AG04449 (cell line): ENCODE measurements around the gene SEMA6B.

Experiments used
- CTCF ChIA-PET: fragments of 350-600 bp; formaldehyde crosslinking; extraction: SDS; loops from one replicate; lab custom pipeline; 2021; ENCODE audit warnings: antibody characterized with exemption; lab: Yijun Ruan, JAX
- POLR2A ChIA-PET: fragments of 400-600, 350-600 bp; formaldehyde crosslinking; extraction: SDS; loops from one replicate; lab custom pipeline; 2020; ENCODE audit warnings: antibody characterized with exemption, inconsistent platforms; lab: Yijun Ruan, JAX
- DNase-seq: peaks from one replicate; pipeline ENCODE4 v3.0.0-alpha.2; 2010; ENCODE audit warnings: low read depth, low spot score
- H3K4me3 ChIP-seq: 2 replicates; pipeline ENCODE4 v1.5.1; 2011; ENCODE audit warnings: low read depth, mild to moderate bottlenecking, control low read depth, low read length
- TF ChIP-seq, protein P1 (sequence below): IDR thresholded peaks from one replicate; pipeline ENCODE4 v1.5.1; 2011; ENCODE audit warnings: mild to moderate bottlenecking, moderate library complexity, low read length, control low read depth, inconsistent platforms; ENCODE audit not compliant: insufficient read depth; ENCODE audit errors: missing control alignments

The SEMA6B gene

DNA sequence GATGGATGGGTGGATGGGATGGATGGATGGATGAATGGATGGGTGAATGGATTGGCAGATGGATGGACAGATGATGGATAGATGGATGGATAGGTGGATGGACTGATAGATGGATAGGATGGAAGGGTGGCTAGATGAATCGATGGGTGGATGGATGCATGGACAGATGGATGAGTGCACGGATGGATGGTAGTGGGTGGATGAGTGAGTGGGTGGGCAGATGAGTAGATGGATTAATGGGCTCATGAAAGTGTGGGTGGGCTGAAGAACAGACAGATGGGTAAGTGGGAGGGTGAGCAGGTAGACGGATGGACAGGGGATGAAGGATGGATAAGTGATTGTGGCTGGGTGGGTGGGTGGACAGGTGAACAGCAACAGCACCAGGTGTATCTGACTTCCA is 5.7 kb downstream of the SEMA6B start:
- H3K4me3 ChIP-seq = no peak overlapping the region
- DNase-seq = no peak
- ChIA-PET POLR2A (no interaction called here), CTCF (no interaction called here)
- TF ChIP-seq, protein P1, sequence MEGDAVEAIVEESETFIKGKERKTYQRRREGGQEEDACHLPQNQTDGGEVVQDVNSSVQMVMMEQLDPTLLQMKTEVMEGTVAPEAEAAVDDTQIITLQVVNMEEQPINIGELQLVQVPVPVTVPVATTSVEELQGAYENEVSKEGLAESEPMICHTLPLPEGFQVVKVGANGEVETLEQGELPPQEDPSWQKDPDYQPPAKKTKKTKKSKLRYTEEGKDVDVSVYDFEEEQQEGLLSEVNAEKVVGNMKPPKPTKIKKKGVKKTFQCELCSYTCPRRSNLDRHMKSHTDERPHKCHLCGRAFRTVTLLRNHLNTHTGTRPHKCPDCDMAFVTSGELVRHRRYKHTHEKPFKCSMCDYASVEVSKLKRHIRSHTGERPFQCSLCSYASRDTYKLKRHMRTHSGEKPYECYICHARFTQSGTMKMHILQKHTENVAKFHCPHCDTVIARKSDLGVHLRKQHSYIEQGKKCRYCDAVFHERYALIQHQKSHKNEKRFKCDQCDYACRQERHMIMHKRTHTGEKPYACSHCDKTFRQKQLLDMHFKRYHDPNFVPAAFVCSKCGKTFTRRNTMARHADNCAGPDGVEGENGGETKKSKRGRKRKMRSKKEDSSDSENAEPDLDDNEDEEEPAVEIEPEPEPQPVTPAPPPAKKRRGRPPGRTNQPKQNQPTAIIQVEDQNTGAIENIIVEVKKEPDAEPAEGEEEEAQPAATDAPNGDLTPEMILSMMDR = no peak

DNA sequence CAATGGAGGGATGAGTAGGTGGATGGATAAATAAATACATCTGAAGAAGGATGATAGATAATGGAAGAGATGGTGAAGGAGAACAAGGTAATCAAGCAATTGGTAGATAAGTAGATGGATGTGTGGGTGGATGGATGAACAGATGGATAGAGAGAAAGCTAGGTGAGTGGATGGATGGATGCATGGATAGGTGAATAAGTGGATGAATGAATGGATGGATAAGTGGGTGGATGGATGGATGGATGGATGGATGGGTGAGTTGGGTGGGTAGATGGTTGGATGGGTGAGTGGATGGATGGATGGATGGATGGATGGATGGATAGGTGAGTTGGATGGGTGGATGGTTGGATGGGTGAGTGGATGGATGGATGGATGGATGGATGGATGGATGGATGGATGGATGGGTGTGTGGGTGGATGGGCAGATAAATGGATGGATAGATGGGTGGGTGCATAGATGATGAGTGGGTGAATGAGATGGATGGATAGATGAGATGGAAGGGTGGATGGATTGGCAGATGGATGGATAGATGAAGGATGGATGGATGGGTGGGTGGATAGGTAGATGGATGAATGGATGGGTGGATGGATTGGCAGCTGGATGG is 6.3 kb downstream of the SEMA6B start:
- no peak overlapping the region for H3K4me3 ChIP-seq
- no peak for DNase-seq
- TF ChIP-seq, protein P1 = no peak
- CTCF ChIA-PET = interaction anchor here (3.1 kb wide), 1 partner anchor 84 kb away, joined by 10 read pairs; no protein-coding TSS in a partner anchor
- POLR2A ChIA-PET = no interaction called here

DNA sequence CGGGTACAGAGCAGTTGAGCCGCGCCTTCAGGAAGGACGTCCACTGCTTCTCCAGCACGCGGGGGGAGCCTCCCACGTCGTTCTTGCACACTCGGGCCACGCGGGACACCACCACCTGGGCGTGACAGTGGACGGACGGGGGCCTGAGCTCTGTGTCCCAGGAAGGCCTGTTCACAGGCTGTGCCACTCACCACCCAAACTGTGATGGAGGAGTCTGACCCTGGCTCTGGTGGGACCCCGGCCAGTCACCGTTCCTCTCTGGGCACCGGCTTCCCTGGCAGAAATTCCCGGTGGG is 7.0 kb downstream of the SEMA6B start:
- TF ChIP-seq, protein P1 = no peak
- no peak overlapping the region for H3K4me3 ChIP-seq
- ChIA-PET CTCF (interaction anchor here (3.1 kb wide), 1 partner anchor 85 kb away, joined by 10 read pairs; no protein-coding TSS in a partner anchor), POLR2A (no interaction called here)
- no peak for DNase-seq

DNA sequence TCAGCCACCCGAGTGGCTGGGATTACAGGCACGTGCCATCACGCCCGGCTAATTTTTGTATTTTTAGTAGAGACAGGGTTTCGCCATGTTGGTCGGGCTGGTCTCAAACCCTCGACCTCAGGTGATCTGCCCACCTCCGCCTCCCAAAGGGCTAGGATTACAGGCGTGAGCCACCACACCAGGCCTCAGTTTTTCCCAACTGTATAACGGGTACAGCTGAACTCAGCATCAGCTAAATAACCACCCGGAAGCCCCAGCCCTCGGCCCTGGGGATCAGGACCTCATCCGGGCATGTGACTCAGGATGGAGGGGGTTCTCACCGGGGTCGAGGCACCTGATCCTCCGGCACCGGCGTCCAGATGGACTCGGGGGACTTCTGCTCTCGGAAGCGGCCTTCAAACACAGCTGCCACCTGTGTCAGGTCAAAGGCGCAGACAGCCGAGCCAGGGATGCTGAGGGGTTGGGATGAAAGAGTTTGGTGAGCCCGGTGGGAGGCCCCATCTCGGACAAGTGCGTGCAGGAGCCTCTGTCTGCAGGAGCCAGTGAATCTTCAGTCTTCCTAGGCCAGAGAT is 8.9 kb downstream of the SEMA6B start:
- CTCF ChIA-PET = interaction anchor here (3.1 kb wide), 1 partner anchor 87 kb away, joined by 10 read pairs; no protein-coding TSS in a partner anchor
- H3K4me3 ChIP-seq = no peak overlapping the region
- TF ChIP-seq, protein P1 = no peak
- DNase-seq = no peak
- POLR2A ChIA-PET = no interaction called here

DNA sequence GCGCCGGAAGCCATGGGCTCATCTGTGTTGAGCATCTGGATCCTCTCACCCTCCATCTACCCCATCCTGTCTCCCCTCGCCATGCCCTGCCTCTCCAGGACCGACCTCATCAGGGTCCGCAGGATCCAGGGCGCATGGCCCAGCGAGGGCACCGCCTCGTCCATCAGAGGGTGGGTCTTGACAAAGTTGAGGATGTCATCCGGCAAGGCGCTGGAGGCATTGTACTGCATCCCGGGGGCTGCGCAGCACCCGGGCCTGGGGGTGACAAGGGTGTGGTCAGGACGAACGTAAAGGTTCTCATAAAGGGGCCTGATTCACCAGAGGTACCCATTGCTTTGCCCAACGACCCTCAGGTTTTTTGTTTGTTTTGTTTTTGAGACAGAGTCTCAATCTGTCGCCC is 9.5 kb downstream of the SEMA6B start:
- no peak overlapping the region for H3K4me3 ChIP-seq
- TF ChIP-seq, protein P1 = no peak
- no peak for DNase-seq
- ChIA-PET CTCF (interaction anchor here (1.1 to 2.2 kb wide), 2 partner anchors 9 to 83 kb away, joined by 3 to 9 read pairs; no protein-coding TSS in a partner anchor), POLR2A (no interaction called here)

DNA sequence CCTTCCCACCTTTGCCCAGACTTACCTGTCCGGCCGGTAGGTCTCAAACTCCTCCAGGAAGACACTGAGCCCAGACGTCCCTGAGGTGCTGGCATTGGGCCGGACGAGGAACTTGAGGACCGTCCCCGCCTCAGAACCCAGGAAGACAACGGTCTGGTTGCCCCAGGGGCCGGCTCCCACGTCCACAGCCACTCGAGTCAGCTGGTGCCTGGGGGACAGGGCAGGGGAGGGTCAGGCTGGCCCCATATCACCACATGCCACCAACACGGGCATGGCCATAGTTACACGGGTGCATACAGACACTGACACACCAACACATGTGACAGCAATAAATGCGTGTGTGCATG is 11.3 kb downstream of the SEMA6B start:
- TF ChIP-seq, protein P1 = no peak
- ChIA-PET CTCF (interaction anchor here (0.6 to 2.3 kb wide), 4 partner anchors 11 to 88 kb away, joined by 3 to 15 read pairs (median 7); no protein-coding TSS in a partner anchor), POLR2A (no interaction called here)
- no peak for DNase-seq
- H3K4me3 ChIP-seq = no peak overlapping the region
